Hepatocyte (in vitro differentiated cells): ENCODE measurements around the gene TMCO4.

Experiments
- CTCF ChIP-seq: fragments of 200-600 bp; sonication (generic); IDR thresholded peaks from 2 replicates; pipeline ENCODE4 v1.5.1; 2016; ENCODE audit warnings: antibody characterized with exemption, mild to moderate bottlenecking; ENCODE audit not compliant: poor library complexity
- EZH2 ChIP-seq: fragments of 200-600 bp; sonication (generic); IDR thresholded peaks from 2 replicates; pipeline ENCODE4 v1.6.1; 2016; ENCODE audit warnings: antibody characterized with exemption, mild to moderate bottlenecking, borderline replicate concordance

GRCh38 chr1:19678931-19679453 lies 120.7 kb downstream of the TMCO4 start:
- TF ChIP-seq EZH2, result no peak
- TF ChIP-seq CTCF, result no peak
